T-helper 2 cell (primary cell): ENCODE results near the gene SERPINA5.
"Not testable (repeated sequence)": the region's sequence is repeated elsewhere in the genome, so short reads cannot be mapped to it uniquely, and the experiment has no call there.

Experiments
- DNase-seq, 5 experiments: peaks; one replicate each; pipeline versions ENCODE4 v3.0.0 to v3.0.0-alpha.2; 2012 to 2022

The SERPINA5 gene

DNA sequence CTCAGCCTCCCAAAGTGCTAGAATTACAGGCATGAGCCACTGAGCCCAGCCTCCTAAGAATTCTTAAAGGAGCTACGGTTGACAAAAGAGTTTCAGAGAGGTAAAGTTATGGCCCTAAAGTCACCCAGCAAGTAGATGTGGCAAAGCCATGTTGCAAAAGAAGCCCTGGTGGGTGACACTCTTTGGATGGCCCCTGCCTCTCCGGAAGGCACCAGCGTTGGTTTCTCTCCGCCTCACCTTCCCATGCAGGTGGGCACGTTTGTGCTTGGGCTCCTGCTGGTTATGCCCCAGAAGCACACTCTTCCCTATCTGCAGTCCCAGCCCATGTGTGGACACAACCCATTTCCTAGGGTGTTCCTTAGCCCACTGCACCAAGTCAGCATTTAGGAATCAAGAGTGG lies 21.5 kb downstream of the SERPINA5 start:
- DNase-seq, result no peak

DNA sequence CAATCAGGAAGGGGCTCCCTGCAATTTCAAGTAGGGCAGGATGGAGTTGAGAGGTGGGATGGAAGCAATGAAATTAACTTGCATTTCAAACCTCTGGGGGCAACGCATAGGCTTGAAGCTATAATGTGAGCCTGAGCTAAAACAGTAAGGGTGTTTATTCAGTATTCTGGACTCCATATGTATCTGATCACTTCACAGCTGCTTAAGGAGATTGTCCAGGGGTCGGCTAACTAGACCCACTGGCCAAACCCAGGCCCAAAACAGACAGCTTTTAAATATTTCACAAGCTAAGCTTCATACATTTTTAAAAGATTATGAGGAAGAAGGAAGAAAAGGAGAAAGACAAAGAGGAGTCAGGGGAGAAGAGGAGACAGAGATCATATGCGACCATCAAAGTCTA lies 24.1 kb downstream of the SERPINA5 start:
- DNase-seq, result no peak

DNA sequence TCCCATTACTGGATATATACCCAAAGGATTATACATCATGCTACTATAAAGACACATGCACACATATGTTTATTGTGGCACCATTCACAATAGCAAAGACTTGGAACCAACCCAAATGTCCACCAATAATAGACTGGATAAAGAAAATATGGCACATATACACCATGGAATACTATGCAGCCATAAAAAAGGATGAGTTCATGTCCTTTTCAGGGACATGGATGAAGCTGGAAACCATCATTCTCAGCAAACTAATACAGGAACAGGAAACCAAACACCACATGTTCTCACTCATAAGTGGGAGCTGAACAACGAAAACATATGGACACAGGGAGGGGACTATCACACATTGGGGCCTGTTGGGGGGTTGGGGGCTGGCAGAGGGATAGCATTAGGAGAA lies 27.7 kb downstream of the SERPINA5 start:
- not testable (repeated sequence) for DNase-seq

DNA sequence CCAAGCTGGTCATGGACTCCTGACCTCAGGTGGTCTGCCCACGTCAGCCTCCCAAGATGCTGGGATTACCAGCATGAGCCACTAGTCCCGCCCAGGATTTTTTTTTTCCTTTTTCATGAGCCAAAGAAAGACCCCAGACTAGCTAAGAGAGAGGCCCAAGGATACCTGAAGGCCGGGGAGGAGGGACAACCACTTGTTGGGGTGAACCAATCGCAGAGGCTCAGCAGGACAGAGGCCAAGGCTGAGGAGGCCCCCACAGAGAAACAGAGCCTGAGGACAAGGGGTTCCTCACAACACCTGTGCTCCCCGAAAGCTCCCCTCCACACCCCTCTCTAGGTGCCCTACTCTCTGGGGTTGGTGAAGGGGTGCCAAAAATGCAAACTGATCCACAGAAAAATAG lies 30.0 kb downstream of the SERPINA5 start:
- no peak for DNase-seq

DNA sequence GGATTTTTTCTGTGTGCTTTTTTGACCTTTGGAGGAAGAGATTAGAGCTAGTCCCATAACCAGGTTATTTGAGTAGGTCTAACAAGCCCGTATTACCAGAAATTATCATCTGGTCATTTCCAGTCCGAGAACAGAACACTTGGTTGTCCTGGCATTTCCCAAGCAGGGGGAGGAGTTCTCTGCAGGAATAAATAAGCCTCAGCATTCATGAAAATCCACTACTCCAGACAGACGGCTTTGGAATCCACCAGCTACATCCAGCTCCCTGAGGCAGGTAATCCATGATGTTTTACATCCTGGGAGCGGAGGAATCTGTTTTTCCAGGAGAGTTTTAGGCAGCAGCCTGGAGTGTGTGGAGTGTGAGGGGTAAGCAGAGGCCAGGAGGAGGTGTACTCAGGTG lies 30.9 kb downstream of the SERPINA5 start, which contains the start of gene SERPINA3:
TSS of gene SERPINA3 (plus strand) at position 218 of the 400 bp plus-strand sequence. CDS start 2,051 bp downstream, outside the sequence.
- no peak for DNase-seq

DNA sequence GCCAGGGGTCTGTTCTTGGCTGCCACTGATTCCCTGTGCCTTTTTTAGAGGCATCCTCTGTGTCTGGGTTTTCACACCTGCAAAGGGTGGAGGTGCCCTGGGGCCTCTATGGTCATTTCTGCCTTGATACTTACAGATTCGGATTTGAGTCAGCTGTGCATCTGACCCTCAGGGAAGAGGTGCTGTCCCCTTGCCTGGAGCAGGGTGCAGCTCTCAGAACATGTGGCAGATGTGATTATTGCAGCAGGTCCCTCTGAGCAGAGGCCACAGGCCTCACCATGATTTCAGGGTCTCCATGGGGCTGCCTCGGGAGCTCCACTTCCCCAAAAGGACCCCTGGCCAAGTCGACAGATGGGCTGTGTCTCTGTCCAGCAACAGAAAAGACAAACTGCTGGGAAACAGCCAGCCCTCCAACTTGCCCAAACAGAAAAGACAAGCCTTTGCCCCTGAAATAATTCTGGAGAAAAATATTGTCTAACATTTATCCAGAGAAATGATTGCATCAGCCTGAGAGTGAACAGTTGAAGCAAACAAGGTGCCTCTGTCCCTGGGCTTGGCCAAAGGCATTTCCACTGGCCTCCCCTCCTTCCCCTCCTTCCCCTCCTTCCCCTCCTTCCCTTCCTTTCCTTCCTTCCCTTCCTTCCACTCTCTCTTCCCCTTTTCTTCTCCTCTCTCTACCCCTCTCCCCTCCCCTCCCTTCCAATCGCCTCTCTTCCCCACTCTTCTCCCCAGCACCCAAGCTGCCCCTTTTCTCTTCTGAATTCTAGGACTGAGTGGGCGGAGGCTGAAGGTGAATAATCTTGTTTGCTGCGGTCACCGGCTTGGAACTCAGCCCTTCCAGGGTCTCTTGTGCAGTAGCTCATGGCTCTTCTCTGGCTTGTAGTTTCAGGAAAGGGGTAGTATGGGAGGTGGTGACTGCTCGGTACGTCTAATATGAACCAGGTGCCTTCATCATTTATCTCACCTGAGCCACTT lies 31.6 kb downstream of the SERPINA5 start:
- DNase-seq, result no peak

DNA sequence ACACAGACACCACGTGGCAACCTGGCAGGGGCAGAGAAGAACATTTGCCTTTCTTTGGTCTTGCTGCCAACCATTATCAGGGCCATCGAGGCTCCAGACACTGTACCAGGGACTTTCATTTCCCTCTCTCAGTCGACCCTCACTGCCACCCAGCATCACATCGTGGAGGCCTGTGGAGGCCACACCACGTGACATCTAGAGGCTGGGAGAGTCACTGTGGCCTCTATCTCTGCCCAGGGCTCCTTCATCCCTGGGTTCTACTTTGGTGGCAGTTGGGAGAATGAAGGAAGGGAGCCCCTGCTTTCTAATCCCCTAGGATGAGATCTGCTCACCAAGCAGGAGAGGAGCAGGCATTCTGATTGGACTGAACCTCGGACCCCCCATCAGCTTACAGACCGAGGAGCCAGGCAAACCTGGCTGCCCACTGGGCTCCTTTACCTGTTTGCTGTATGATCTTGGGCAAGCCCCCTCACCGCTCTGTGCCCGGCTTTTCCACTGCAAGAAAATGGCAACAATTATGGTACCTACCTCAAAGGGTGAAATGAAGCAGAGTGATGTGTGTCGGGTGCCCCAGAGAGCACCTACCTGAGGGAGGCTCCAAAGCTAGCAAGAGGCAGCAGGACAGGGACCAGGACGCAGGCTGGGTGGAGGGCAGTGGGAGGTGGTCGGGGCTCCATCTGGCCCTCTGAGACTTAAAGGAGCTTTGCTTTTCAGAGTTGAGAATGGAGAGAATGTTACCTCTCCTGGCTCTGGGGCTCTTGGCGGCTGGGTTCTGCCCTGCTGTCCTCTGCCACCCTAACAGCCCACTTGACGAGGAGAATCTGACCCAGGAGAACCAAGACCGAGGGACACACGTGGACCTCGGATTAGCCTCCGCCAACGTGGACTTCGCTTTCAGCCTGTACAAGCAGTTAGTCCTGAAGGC lies 32.8 kb downstream of the SERPINA5 start:
- no peak for DNase-seq

DNA sequence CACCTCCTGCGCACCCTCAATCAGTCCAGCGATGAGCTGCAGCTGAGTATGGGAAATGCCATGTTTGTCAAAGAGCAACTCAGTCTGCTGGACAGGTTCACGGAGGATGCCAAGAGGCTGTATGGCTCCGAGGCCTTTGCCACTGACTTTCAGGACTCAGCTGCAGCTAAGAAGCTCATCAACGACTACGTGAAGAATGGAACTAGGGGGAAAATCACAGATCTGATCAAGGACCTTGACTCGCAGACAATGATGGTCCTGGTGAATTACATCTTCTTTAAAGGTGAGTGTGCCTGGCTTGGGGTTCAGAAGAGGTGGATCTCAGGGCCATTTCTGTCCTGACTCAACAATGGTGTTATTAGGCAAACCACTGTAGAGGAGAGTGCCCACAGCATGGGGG lies 33.6 kb downstream of the SERPINA5 start:
- no peak for DNase-seq

DNA sequence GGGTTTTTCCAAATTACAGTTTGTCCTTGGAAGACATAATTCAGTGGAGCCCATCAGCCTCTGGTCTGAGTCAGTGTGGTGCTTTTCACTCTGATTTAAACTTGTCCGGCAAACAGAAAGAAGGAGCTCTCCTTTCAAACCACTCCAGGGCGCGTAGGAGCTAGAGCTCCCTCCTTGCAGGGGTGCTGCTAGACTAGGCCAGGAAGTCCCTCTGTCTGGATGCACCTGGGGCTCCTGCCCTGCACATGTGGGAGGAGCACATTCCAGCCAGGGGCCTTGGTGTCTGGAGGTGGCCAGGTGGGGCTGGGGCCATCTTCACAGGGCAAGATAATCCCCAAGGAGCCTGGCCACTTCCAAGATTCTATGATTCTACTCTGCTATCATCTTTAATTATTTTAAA lies 34.0 kb downstream of the SERPINA5 start:
- DNase-seq, result no peak

DNA sequence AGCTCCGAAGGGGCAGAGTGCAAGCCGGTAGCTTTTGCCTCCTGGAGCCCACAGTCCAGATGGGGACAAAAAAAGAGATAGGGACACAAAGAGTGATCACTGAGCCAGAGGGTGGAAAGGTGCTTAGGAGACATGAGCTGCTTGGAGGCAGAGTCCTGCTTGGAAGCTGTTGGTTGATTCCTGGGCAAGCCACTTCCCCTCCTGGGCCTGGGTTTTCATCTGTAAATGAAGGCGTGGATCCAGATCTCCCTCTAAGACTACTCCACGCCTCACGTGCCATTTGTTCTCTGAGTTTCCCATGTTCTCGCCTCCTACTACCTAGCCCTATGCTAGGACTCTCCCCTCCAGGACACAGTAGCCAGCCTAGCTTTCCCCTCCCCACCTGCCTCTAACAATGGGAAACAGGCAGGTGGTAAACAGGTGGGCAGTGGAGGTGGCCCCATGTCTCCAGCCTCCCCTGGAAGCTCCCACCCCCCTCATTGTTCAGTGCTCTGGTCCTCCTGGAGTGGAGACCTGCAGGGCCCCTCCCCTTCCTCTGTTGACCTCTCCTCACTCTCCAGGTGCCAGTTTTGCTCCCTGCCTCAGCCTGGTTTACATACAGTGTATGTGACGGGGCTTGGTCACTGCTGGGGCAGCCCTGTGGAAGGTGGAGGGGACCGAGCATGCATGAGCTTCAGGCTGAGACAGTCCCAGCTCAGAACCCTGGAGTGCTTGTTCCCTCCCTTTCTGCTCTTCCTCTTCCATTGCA lies 34.8 kb downstream of the SERPINA5 start:
- DNase-seq, result no peak

DNA sequence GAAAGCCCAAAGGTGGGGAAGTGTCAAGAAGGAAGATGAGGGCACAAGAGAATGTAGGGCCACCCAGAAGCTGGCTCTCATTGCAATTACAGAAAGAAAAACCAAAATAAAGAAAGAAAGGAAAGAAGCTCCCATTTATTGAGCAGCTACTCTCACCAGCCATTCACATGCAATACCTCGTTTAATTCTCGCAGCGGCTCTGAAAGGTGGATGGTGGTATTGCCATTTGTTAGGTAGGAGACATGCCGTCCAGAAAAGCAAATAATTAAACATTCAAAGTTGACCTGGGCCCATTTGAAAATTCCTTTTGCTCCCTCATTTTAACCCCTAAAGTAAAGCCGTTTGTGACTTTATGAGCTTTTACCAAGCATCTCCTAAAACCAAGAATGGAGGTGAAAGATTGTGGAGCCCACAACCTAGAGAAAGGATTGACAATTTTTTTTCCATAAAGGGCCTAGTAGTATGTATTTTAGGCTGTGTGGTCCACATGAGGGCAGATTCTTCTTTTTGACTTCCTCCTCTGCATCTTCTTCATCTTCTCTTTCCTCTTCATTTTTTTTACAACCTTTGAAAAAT lies 36.2 kb downstream of the SERPINA5 start:
- no peak for DNase-seq

DNA sequence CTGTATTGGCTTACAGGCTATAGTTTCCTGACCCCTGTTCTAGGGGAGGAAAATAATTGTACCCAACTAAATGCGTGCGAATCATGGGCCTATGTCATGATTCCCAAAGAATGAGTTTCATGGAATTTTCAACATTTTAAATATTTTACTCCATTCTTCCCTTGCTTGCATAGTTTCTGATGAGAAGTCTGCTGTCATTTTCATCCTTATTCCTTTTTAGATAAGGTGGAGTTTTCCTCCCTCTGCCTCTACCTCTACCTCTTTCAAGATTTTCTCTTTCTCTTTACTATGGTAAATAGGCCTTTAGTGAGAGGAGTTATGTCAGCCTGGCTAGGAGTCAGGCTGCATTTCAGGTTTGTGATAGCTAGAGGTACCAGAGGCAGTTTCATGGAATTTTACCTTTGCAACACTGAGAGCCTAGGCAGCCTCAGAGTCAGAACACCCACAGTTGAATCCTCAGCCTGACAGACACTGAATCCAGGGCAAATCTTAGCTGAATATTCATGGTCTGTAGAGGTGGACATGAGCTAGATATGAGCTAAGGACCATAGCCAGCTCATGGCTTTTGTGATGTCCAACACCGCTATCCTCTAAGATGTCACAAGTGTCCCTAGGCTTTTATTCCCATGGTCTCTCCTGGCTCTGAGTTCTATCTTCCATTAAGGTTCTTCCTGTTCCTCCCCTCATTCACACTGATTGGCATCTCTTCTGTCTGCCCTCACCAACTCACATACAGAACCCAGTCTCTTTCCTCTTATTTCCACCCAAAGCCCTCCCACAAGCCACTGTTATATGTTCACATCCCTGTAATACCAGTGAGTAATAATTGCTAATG lies 37.0 kb downstream of the SERPINA5 start:
- DNase-seq, result no peak

DNA sequence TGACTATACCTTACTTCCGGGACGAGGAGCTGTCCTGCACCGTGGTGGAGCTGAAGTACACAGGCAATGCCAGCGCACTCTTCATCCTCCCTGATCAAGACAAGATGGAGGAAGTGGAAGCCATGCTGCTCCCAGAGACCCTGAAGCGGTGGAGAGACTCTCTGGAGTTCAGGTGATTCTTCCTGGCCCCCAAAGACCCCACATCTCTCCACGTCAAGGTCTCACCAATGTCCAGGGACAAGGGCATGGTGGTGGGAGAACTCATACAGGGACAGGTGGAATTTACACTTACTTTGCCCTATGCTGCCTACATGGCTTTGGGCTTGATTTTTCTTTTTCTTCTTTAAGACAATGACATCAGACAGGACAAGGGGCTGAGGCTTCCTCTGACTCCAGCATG lies 38.1 kb downstream of the SERPINA5 start:
- DNase-seq, result no peak

DNA sequence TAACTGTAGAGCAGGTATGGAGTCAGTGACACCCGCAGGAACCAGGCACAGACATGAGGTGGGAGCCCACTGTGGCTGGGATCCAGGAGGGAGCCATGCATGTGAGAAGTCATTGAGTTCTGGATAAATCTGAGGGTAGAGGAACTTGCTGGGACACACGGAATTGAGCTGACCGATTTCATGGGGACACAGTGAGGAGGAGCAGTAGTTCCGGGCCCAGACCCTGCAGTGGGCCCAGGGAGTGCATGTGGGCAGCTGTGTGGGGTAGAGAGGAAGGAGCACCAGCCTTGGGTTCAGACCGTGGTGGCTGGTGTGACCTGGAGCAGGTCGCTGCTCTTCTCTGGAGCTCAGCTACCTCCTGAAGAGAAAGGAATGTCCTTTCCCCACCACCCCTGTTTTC lies 39.4 kb downstream of the SERPINA5 start:
- DNase-seq, result no peak

DNA sequence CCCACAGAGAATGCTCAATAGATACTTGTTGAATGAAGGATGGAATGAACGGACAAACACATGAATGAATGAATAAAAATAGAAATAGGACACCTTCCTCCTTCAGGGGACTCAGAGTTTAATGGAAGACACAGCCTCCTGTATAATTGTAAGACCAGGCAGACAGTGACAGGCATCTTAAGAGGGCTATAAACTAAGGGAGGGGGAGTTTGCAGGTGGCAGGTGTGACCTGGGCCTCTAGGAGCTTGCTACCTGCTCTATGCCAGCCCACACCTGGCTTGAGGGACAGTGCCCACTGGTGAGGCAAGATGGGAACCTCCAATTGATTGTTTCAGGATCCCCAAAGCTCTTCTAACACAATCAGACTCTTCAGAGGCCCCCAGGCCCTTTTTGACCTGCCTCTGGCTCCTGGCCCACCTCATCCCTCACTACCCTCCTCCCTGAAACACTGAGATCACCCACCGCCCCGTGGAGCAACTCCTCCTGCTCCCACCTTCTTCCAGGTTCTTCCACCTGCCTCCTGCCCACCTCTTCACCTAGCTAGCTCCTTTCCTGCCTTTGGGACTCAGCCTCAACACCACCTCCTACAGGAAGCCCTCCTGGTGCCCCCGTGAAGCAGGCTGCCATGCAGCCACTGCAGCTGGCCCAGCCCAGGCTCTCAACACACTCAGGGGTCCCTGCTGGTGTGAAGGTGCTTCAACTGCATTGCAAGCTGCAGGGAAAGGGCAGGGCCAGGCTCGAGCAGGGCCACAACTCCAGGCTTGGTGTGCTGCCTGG lies 40.3 kb downstream of the SERPINA5 start:
- DNase-seq, result no peak

DNA sequence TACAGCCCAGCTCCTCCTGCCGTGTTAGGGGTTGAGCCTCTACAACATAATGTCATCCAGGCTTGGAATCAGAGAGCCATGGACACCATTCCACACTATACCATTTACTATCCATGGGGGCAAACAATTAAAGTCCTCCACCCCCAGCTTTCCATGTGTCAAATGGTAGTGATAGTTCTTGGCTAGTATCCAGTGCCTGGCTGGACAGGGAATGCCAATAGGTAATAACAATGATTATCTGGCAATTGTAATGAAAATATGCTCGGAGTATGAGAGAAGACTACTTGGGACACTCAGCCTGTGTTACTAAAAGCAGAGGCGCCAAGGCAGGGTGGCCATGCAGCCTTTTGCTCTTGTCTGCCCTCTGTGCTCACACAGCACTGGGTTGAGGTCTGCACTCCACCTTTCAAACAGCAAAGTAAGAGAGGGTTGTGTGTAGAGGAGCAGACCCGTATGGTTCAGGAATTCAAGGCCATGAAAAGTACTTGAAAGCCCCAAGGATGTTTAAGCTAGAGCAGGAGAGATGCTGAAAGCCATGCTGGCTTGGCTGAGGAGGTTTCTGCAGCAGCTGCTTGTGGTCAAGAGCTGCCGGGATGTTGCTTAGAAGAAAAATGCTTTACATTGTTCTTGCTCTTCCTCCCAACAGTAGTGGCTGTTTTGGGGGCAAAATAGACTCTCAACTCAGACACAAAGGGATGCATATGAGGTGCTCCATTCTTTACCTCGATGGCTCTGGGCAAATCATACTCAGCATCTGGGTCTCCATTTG lies 41.6 kb downstream of the SERPINA5 start:
- no peak for DNase-seq

DNA sequence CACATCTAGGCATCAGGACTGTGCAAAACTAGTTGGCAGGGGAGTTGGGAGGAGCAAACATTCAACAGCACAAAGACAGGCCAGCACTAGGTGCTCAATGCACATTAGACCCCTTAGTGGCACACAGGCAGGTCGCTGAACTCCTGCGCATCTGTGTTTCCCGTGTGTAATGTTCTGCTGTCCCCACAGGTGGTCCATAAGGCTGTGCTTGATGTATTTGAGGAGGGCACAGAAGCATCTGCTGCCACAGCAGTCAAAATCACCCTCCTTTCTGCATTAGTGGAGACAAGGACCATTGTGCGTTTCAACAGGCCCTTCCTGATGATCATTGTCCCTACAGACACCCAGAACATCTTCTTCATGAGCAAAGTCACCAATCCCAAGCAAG lies 42.2 kb downstream of the SERPINA5 start:
- no peak for DNase-seq

DNA sequence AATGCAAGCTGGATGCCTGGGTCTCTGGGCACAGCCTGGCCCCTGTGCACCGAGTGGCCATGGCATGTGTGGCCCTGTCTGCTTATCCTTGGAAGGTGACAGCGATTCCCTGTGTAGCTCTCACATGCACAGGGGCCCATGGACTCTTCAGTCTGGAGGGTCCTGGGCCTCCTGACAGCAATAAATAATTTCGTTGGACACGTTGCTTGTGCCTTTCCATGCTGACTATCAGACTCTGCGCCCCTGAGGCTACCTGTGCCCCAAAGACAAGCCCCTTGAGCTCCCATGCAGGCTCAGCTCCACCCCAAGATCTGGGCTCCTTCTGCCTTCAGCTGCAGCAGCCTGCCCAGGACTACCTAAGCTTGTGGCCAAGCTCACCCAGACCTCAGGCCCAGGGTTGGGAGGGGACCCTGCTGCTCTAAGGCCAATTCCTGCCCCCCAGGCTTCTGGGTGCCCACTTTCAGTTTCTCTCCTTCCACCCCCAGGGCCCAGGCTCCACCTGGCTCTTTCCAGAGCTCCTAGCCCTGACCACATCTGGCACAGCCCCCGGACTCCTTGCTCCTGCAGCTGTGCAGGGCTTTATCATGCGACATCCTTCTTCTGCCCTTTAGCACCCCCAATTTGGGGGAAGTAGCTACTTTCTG lies 42.8 kb downstream of the SERPINA5 start:
- DNase-seq, result no peak
